ENCODE measurements around the gene PHF2.

PHF2 gene

GRCh38 chr9:93713716-93714115, 137.3 kb downstream of the PHF2 start:
- intact Hi-C loops (cut with DNase I; ENCODE audit: low total_unique reads): loop anchor here (5.0 kb wide), 1 partner anchor 481 kb away; no protein-coding TSS in a partner anchor
- Histone ChIP-seq H3K4me3 (no peak overlapping the region), H3K9me3 (peaks cover 0 to 4% (median 0%) of the 10 kb centered on the region in 3 donors), H3K36me3 (no peaks in the 10 kb centered on the region), H3K27ac (no peak overlapping the region), H3K4me1 (no peaks in the 10 kb centered on the region), H3K27me3 (no peaks in the 10 kb centered on the region)
- DNase-seq: no peak
- no peak for TF ChIP-seq CTCF (IDR thresholded peaks at IDR 0.05)

- H3K27me3 ChIP-seq: peaks cover 0 to 6% of the 10 kb centered on the region in 2 donors
- no peak for DNase-seq
- peaks cover 0 to 15% (median 7%) of the 10 kb centered on the region in 3 donors for H3K9me3 ChIP-seq
- H3K4me3 ChIP-seq: no peak overlapping the region
- no peaks in the 10 kb centered on the region for H3K36me3 ChIP-seq
- no peaks in the 10 kb centered on the region for H3K4me1 ChIP-seq
- TF ChIP-seq CTCF (IDR thresholded peaks at IDR 0.05): no peak
- intact Hi-C loops (cut with DNase I; ENCODE audit: low total_unique reads): no loop called here
- no peak overlapping the region for H3K27ac ChIP-seq
Observed at GRCh38 chr9:93721417-93721965, 145.1 kb downstream of the PHF2 start.

GRCh38 chr9:93724852-93725251, 148.5 kb downstream of the PHF2 start:
- peaks cover 0 to 15% (median 7%) of the 10 kb centered on the region in 3 donors for H3K9me3 ChIP-seq
- no peak overlapping the region for H3K4me3 ChIP-seq
- TF ChIP-seq CTCF (IDR thresholded peaks at IDR 0.05): no peak
- H3K27me3 ChIP-seq: peaks cover 0 to 16% of the 10 kb centered on the region in 2 donors
- H3K36me3 ChIP-seq: no peaks in the 10 kb centered on the region
- no peak for DNase-seq
- H3K27ac ChIP-seq: no peak overlapping the region
- H3K4me1 ChIP-seq: no peaks in the 10 kb centered on the region
- intact Hi-C loops (cut with DNase I; ENCODE audit: low total_unique reads): no loop called here

DNA sequence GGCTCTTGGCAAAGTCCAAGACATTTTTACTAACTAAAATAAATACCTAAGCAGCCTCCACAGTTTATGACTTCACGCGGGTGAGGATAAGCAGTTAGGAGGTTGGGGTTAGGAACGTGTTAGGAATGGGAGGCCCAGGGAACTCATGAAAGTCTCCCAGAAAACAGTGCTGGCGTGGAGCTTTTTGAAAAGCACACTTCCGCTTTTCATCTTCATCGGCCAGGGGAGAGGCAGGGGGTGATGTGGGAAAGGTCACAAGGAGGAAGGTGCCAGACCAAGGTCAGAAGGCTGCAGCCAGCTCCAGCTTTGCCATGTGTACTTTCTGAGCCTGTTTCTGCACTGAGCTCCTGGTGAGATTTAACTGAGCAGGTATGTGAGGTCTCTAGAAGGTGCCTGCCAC, 149.0 kb downstream of the PHF2 start:
- no peak for DNase-seq
- Histone ChIP-seq H3K4me3 (no peak overlapping the region), H3K27ac (no peak overlapping the region), H3K4me1 (no peaks in the 10 kb centered on the region), H3K27me3 (peaks cover 0 to 13% of the 10 kb centered on the region in 2 donors), H3K36me3 (no peaks in the 10 kb centered on the region), H3K9me3 (peaks cover 0 to 15% (median 7%) of the 10 kb centered on the region in 3 donors)
- intact Hi-C loops (cut with DNase I; ENCODE audit: low total_unique reads): no loop called here
- TF ChIP-seq CTCF (IDR thresholded peaks at IDR 0.05): no peak

- intact Hi-C loops (cut with DNase I; ENCODE audit: low total_unique reads): no loop called here
Observed at GRCh38 chr9:93726147-93726546, 149.8 kb downstream of the PHF2 start.

More at GRCh38 chr9:93726147-93726546, 149.8 kb downstream of the PHF2 start:
- Histone ChIP-seq H3K4me3 (no peak overlapping the region), H3K27ac (no peak overlapping the region), H3K36me3 (no peaks in the 10 kb centered on the region), H3K9me3 (peaks cover 0 to 15% (median 10%) of the 10 kb centered on the region in 3 donors), H3K27me3 (peaks cover 0 to 19% of the 10 kb centered on the region in 2 donors), H3K4me1 (no peaks in the 10 kb centered on the region)
- no peak for TF ChIP-seq CTCF (IDR thresholded peaks at IDR 0.05)
- no peak for DNase-seq

All from tibial artery (tissue), 4 donors.